GM21367 (cell line): ENCODE data around the gene CYP27A1.

Source experiments
- ATAC-seq: cut with Tn5 transposase; IDR thresholded peaks from one replicate; pipeline ENCODE4 v1.9.1; 2021; ENCODE audit not compliant: unreplicated experiment

Gene CYP27A1

DNA sequence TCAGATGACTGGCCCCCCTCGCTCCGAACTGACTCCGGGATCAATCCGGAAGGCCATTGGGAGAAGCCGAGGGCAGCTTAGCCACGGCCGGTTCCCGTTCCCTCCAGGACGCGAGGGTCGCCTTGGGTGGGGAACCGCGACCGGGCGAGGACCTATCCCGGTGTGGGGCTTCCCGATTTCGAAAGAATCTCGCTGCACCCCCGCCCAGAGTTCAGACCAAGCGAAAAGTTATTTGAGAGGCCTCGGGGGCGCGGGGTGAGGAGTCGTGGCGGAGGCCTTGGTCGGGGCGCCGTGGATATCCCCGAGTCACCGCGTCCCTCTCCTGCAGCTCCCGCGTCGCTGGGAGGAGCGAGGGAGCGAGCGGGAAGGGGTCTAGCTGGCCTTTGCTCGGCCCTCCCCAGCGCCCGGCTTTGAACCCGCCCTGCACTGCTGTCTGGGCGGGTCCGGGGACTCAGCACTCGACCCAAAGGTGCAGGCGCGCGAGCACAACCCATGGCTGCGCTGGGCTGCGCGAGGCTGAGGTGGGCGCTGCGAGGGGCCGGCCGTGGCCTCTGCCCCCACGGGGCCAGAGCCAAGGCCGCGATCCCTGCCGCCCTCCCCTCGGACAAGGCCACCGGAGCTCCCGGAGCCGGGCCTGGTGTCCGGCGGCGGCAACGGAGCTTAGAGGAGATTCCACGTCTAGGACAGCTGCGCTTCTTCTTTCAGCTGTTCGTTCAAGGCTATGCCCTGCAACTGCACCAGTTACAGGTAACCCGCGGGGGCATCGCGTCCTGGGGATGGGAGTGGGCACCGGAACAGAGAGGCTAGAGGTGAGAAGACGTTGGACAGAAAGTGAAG is at the start of gene CYP27A1:
Gene CYP27A1, plus strand, starts transcription at position 457 of the 837 bp plus-strand sequence. Its CDS starts 36 bp downstream, at position 493.
- no peak for ATAC-seq

DNA sequence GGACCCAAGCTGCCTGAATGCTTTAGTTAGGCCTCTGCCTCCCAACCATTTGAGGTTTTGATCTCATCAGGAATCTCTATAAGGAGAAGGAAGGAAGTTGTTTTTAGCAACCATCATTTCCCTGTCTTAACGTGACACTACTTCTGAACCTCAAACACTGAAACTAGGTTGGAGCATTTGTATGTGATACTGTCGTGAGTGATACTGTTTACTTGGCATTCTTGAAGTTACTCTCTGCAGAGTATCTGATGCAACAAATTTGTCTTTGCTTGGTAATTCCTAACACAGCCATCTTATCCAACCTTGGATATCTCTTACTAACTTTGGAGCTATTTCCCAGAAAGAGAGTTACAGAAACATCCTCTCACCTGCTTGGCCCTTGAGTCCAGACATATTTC is 49.2 kb upstream of the CYP27A1 start:
- ATAC-seq = no peak

DNA sequence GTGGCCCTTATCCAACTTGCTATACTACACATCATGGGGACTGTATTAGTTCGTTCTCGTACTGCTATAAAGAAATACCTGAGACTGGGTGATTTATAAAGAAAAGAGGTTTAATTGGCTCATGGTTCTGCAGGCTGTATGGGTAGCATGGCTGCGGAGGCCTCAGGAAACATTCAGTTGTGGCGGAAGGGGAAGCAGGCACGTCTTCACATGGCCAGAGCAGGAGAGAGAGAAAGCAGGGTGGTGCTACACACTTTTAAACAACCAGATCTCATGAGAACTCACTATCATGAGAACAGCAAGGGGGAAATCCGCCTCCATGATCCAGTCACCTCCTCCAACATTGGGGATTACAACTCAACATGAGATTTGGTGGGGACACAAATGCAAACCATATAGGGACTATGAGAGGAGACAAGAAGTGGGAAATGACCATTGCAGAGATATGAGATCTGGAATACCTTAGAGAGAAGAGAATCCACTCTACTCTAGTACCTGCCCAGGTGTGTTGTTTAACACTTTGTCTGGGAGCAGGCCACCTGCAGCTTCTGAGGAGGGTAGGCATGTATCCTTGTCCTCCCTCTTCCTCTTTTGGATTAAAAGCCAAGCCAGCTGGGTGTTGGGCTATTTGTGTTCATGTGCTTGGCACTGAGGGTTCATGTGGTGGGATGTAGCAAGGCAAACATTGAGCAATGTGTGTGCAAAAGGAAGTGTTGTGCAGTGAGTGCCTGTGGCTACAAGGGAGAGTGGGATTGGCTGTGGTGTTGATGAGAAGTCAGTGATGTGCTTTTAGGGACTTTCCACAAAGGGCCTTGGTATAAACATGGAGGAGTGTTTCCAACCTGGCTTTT is 48.6 kb upstream of the CYP27A1 start:
- no peak for ATAC-seq

DNA sequence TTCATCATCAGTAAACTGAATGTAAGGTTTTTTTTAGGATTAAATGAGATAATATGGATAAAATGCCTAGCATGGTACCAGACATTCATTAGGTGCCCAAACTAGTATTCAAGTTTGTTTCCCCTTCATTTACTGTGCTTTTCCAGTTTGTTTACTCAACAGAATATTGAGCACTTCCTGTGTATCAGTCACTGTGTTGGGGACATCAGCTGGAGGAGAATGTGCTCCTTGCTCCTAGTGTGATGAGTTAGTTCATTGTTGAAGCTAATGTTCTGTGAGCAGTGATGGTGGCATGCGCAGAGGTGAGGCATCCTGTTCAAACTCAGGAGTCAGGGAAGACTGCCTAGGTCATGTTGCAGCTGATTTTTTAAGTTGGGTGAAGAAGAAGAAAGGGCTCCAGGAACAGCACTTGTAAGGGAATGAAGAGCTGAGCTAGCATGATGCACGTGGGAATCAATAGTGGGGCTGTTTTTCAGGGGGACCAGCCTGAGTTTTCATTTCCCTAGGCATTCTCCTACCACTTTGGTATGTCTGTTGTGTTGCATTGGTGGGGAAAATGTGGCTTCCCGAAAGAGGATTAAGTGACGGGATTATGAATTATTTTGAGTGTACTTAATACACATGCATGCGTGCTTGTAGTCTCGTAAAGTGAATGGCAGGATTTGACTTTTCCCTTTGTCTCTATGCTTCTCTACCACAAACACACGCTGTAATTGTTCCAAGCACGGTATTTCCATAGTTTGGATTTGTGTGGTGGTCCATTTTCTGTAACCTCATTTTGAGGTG is 47.6 kb upstream of the CYP27A1 start:
- ATAC-seq = no peak

DNA sequence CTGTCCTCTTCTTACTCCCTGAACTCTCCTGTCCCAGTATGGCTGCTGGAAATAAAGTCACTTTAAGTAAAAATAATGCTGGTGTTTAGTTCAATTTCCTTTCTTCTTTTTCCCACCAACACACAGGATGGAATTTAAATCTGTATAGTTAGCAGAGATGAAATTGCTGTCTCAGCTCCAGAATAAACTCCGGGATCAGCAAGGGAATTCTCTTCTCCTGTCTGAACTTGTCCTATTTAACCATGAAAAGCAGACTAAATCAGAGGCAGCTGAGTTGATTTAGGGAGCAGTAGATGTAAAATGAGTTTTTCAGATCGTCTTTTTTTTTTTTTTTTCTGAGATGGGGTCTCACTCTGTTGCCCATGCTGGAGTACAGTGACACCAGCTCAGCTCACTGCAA is 45.4 kb upstream of the CYP27A1 start:
- ATAC-seq = no peak

DNA sequence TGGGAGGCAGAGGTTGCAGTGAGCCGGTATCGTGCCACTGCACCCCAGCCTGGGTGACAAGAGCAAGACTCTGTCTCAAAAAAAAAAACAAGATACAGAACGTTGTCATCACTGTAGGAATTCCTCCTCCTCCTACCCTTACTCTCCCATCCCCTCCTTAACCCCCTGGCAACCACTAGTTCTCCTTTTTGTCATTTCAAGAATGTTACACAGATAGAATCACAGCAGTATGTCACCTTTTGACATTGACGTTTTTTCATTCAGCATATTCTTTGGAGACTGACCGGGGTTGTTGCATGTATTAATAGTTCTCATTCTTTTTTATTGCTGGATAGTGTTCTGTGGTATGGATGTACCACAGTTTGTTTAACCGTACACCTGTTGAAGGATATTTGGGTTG is 38.9 kb upstream of the CYP27A1 start:
- ATAC-seq = no peak

DNA sequence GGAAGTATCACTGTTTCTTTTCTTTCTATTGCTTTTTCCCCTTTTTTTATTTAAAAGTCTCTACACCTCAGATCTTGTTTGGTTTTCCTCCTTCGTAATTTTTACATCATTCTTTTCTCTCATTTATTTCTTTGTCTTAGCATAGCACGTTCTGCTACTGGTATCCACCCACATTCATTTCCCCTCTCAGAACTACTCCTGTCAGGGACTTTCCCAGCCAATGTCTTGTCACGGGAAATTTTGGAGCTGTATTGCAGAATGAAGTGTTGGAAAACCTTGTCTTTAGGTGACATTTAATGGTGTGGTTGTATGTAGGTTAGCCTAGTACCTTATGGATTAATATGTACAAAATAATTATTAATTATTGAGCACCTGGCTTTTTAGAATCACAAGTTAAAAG is 37.3 kb upstream of the CYP27A1 start:
- no peak for ATAC-seq

DNA sequence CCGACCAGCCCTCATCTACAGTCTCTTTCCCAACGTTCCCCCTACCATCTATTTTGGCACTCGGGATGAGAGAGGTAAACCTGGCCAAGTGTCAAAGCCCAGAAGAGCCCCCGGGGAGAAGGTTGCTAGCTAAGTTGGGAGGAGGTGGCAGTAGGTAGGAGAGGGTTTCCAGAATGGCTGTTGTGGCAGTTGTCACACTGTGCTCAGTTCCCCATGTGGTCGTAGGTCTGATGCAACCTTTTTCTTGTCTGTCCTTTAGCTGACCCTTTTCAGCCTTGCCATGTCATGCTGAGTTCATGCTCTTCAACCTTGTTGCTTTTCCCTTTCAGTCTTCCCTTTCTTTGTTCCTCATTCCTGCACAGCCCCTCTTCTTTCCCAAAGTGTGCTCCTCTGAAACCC is 36.8 kb upstream of the CYP27A1 start:
- ATAC-seq = no peak

DNA sequence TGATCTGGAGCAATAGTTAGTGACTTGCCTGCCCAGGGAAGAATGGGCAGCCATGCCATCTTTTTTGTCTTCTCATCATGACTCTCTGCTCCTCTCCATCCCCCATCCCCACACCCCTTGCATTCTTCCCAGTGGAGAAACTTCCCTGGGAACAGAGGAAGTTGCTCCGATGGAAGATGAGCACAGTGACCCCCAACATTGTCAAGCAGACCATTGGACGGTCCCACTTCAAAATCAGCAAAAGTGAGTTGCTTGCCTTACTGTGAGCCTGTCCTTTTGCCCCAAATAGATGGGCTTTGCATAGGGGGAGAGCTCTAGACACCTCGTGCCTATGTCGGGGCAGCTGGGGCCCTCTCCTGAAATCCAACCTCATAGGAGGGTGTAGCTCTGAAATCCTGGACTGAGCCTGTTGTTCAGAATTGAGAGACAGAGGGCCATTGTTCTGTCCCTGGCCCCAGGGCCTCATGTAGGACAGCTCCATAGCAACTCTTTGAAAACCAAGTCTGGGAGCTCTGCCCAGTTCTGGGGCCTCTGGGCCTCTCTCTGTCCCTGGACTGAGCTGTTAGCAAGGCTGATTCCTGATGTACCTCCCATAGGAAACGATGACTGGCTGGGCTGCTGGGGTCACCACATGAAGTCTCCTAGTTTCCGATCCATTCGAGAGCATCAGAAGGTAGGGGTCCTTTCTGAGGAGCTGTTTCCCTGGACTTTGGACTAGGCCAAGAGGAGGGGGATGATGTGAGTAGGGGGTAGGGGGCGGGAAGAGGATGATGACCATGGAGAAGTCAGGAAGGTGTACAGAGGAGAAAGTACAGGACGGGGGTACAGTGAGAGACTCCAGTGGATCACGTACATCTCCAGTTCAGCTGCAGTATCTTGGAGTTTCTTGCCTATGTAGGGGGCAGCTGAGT is 36.1 kb upstream of the CYP27A1 start:
- no peak for ATAC-seq

DNA sequence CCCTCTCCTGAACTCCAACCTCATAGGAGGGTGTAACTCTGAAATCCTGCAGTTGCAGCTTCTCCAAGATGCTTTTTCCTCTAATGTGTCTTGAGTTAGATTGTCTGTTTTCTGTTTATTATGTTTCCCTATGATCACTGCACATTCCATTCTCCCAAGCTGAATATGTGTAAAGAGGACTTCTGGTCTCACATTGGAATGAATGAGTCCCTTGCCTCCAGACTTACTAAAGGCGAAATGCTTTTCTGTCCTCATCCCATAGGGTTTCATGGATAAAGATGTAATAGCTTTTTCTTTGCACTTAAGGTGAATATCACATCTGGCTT is 35.5 kb upstream of the CYP27A1 start:
- ATAC-seq = no peak

DNA sequence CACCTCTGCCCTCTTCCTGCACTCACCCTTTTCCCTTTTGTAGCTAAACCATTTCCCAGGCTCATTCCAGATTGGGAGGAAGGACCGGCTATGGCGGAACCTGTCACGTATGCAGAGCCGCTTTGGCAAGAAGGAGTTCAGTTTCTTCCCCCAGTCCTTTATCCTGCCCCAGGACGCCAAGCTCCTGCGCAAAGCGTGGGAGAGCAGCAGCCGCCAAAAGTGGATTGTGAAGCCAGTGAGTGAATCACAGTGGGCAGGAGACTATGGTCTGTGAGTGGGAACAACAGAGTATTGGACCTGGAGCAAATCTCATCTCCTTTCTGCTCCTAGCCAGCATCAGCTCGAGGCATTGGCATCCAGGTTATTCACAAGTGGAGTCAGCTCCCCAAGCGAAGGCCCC is 35.0 kb upstream of the CYP27A1 start:
- no peak for ATAC-seq

DNA sequence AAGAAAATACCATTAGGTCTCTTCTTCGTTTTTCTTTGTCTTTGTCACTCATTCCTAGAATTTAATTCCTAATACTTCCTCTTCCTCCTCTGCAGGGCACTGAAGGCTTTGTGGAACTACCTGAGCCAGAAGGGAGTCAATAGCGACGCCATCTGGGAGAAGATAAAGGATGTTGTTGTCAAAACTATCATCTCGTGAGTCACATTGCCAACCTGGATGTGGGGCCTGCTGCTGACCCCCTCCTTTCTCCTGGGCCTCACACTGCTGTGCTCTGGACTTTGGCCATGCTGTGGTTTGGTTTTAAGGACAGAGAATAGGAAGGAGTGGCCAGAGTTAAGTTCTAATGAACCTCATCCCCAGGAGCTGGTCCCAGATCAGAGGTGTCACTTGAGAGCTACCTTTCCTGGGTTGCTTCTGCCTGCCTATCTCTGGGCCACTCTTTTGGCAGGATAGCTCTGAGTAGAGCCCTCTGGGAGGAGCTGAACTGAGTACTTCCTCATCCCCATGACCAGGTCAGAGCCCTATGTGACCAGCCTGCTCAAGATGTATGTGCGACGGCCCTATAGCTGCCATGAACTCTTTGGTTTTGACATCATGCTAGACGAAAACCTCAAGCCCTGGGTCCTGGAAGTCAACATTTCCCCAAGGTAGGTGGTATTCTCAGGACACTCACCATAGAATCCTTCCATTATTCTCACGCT is 33.1 kb upstream of the CYP27A1 start:
- ATAC-seq = no peak

DNA sequence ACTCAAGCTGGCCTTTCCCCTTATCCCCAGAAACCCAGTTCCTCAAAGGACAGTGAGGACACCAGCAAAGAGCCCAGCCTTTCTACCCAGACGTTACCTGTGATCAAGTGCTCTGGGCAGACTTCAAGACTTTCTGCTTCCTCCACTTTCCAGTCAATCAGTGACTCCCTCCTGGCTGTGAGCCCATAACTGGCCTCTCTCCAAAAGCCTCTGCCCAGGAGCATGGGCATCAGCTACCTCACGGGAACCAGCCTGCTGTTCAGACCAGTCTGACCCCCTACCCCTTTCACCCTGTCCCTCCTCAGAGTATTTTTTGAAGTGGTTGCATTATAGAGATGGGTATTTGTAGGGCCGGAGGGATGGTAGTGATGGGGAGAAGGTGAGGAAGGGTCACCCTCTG is 27.7 kb upstream of the CYP27A1 start:
- no peak for ATAC-seq

DNA sequence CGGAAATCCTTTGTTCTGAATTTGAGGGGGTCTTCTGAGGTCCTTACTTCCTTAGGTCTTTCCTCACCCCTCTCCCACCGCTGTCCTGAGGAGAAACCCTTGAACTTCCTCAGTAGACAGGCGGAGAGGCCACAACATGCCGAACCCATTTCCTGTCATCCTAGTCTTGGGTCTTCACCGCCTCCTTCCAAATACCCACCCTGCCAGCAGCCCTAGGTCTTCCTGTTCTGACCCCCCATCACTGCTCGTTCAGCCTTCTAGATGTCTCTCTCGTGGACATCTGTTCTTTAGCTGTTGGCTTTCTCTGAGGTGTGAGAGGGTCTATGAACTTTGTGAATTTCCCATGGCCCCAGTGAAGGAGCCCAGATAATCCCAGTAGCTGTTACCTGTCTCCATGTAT is 27.2 kb upstream of the CYP27A1 start:
- ATAC-seq = no peak

DNA sequence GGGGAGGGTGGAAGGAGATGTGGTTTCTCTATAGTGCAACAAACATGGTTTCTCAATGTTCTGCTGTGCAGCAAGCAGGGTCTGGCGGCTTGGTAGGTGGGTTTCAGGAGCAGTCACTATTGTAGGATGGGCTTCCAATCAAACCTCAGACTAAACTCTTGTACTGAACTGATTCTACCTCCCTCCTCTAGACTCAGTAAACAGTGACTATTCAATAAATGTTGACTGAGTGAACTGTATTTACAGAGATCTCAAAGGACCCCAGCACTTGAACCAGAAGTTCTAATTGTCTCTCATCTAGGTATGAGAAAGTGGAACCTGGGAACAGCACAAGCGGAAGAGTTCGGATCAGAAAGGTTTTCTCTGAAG is 26.8 kb upstream of the CYP27A1 start:
- ATAC-seq = no peak

DNA sequence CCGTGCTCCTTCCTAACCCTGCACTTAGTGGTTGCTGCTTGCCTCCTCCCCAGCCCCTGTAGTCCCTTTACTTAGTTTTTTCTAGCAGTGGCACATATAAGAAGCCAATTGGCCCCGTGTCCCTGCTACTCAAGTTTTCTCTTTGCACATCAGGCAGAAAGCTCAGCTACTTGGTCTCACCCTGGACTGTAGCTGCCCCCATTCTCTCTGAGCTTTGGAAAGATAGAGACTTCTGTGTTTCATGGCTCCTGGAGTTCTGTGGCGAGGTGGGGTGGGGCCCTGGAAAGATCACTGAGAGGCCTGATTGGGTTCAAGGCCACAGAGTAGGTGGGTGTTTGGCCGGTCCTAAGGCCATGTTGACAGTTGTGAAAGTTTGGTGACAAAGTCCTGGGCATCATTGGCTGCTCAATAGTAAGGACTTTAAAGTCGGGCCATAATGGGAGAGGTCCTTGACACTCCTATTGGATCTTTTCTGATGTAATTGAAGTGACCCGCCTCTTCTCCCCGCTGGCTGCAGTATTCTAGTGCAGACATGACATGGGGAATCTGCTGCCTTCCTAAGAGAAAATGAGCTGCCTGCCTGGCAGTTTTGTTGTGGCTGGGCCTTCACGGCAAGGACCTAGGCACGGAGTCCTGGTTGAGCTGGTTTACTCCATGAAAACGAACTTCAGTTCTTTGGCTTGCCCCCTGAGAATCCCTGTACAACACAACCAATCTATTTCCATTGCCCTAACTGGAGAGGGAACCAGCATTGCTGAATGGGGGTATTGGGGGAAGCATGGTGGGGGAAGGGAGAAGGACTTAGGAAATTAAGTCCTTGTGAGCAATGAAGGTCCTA is 26.2 kb upstream of the CYP27A1 start:
- ATAC-seq = no peak

DNA sequence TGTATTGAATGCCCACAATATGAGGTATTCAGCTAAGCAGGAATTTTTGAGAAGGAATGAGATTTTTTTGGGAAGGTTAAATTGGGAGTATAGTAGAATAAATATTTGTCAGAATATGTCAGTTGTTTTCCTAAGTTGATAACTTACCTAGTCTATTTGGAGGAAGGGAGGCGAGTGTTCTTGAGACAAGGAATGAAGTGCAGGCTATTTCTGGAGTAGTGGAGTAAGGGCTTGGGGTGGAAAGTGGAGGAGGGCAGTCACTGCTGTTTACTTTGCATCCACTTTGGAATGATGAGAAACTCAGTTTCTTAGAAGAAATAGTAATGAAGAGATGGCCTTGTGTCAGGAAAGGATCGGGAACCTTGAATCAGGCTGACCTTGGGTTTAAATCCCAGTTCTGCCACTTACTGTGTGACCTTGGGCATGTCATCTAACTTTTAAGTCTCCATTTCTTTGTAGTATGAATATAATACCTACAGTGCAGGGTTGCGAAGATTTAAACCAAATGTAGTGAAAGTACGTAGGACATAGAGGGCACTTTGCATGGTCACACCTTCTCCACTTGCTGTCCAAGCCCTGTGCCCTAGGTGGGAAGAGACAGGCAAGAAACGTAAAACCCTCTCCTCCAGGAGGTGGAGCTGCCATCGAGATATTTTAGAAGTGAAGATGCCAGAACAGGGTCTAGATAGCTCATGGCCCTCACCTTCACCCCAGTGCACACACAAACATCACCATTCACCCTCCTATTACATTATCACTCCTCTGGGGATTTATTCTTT is 25.2 kb upstream of the CYP27A1 start:
- ATAC-seq = no peak

DNA sequence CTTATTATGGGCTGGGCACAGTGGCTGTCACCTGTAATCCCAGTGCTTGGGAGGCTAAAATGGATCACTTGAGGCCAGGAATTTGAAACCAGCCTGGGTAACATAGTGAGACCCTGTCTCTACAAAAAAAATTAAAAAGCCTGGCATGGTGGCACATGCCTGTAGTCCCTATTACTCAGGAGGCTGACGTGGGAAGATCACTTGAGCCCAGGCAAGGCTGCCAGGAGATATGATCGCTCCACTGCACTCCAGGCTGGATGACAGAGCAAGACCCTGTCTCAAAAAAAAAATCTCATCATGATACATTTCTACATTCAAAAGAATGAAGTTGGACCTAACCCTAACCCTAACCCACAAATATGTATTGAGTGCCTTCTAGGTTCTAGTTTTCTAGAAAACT is 20.2 kb upstream of the CYP27A1 start:
- no peak for ATAC-seq
